GM12875 (cell line): Measurements from ENCODE around the gene ATRNL1.
"Not testable (repeated sequence)": the region's sequence is repeated elsewhere in the genome, so short reads cannot be mapped to it uniquely, and the experiment has no call there.

Experiments used
- H3K4me3 ChIP-seq: one replicate; pipeline ENCODE4 v1.5.1; 2011; ENCODE audit warnings: low read depth, low read length, control low read depth
- TF ChIP-seq, protein P1 (sequence below): IDR thresholded peaks from 2 replicates; pipeline ENCODE4 v1.5.1; 2011; ENCODE audit warnings: low read depth, mild to moderate bottlenecking, control low read depth, inconsistent platforms, low read length, moderate library complexity, borderline replicate concordance; ENCODE audit not compliant: insufficient read depth

ATRNL1 gene

DNA sequence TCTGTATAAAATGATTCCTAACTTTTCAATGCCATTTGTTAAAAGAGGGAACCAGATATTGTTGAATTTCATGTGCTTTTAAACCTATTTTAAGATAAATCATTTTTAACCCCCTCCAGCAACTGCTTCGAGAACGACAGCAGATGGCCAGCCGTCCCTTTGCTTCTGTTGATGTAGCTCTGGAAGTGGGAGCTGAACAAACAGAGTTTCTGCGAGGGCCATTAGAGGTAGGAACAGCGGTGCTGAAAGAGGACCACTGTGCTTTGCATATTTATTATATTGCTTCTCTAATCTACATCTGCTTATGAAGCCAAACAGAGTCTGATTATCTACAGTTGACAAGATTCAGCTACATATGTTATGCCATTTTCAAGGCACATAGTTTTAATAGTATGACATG, 634.0 kb downstream of the ATRNL1 start:
- no peak overlapping the region for H3K4me3 ChIP-seq
- TF ChIP-seq, protein P1, sequence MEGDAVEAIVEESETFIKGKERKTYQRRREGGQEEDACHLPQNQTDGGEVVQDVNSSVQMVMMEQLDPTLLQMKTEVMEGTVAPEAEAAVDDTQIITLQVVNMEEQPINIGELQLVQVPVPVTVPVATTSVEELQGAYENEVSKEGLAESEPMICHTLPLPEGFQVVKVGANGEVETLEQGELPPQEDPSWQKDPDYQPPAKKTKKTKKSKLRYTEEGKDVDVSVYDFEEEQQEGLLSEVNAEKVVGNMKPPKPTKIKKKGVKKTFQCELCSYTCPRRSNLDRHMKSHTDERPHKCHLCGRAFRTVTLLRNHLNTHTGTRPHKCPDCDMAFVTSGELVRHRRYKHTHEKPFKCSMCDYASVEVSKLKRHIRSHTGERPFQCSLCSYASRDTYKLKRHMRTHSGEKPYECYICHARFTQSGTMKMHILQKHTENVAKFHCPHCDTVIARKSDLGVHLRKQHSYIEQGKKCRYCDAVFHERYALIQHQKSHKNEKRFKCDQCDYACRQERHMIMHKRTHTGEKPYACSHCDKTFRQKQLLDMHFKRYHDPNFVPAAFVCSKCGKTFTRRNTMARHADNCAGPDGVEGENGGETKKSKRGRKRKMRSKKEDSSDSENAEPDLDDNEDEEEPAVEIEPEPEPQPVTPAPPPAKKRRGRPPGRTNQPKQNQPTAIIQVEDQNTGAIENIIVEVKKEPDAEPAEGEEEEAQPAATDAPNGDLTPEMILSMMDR, result no peak

DNA sequence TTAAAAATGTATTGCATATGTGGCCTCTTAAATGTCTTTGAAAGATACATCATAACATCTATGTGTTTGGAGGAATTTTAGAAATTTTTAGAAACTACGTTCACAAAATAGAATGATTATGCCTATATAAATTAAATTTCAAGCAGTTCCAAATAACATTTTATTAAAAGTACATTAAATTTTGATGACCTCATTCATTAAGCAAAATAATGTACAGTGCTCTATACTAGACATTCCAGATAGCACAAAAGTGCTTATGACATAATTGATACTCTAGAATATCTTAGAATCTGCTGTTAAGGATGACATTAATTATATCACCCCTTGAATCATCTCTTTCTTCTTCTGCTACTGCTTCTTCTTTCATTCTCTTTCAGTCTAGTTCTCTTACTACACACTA, 650.9 kb downstream of the ATRNL1 start:
- TF ChIP-seq, protein P1, result no peak
- no peak overlapping the region for H3K4me3 ChIP-seq

DNA sequence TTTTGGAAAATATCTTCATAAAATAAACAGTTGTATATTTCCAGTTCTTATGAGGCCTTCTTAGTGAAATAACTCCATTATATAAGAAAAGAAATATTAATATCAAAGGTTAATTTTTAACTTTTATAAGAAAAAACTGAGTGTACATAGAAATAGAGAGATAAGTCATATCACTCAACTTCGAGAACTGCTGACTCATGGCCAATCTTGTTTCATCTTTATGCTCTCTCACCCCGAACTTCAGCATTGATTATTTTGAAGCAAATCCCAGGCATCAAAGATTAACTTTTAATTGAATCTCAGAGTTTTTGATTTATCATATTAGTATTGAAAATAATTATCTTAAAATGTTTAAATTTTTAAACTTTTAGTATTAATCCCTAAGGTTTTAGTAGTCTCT, 652.8 kb downstream of the ATRNL1 start:
- TF ChIP-seq, protein P1, result no peak

DNA sequence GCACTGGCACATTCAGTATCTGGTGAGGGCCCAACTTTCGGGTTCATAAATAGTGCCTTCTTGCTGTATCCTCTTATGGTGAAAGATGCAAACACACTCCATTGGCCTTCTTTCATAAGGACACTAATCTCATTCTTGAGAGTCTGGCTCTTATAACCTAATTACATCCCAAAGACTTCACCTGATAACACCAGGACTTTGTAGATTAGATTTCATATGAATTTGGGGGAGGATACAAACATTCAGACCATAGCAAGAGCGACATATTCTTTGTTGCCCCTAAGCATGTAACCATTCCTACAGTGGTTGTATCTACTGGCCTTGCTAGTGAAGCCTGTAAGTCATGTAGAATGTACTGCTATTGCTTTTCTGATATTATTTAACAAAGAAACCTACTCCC, 654.6 kb downstream of the ATRNL1 start:
- H3K4me3 ChIP-seq, result no peak overlapping the region
- TF ChIP-seq, protein P1, result no peak

More for the DNA sequence above, 652.8 kb downstream of the ATRNL1 start:
- H3K4me3 ChIP-seq, result no peak overlapping the region

DNA sequence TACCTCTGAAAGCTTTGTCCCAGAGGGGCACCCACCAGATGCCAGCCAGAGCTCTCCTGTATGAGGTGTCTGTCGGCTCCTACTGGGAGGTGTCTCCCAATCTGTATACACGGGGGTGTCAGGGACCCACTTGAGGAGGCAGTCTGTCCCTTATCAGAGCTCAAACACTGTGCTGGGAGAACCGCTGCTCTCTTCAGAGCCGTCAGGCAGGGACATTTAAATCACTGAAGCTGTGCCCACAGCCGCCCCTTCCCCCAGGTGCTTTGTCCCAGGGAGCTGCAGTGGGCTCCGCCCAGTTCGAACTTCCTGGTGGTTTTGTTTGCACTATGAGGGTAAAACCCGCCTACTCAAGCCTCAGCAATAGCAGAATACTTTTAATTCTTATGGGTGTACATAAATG, 665.3 kb downstream of the ATRNL1 start:
- H3K4me3 ChIP-seq, result not testable (repeated sequence)

DNA sequence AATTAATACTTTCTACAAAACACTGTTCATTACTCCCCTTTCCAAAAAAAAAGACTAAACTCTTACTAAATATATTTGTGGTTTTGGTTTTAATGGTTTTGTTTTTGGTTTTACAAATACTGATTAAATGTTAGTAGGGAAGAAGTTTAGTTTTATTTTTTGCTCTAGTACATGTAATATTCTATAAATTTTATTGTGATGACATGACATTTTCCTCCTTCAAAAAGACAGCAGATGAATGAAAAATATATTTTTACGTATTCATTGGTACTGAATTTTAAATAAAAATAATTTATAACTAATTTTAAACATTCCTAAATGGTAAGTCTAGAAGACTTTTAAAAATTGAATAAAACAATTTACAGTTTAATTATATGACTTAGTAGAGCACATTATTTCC, 667.0 kb downstream of the ATRNL1 start:
- H3K4me3 ChIP-seq, result no peak overlapping the region
- TF ChIP-seq, protein P1, result no peak

DNA sequence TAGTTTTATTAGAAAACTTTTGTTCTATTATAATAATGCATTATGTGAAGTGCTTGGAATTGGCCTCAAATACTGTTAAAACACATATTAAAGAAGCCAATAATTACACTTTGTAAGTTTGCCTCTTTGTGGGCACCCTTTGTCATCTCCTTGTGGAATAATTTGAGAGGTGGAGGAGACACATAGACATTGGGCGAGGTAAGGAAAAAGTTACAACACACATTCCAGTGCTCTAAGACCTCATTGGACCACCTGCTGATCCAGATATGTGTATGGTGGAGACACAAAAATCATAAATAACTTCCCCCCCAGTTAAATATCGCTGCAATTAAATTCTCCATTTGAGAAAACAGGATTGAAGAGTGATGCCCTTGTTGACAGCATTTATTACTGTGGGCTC, 668.0 kb downstream of the ATRNL1 start:
- no peak overlapping the region for H3K4me3 ChIP-seq
- TF ChIP-seq, protein P1, result no peak

DNA sequence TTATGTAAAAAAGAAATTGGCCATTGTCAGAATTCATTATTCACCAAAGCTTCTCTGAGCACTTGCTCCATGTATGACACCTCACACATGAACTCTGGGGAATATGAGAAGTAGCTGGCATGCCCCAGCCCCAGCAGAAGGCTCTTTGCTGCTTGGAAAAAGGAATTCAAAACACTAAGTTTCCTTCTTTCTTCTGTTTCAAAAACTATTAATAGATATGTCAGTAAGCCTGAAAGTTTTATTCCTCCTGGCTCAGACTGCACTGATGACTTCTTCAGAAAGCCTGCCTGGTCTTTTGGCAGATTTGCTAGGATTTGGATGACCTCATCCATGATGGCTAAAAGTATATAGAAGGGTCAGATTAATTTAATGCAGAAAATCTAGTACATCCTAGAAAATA, 668.9 kb downstream of the ATRNL1 start:
- TF ChIP-seq, protein P1, result no peak
- no peak overlapping the region for H3K4me3 ChIP-seq
